Heart left ventricle (tissue), 16 donors: ENCODE results near the gene ZNF366. TPM values are rescaled to one million over a fixed set of nuclear protein-coding genes. Genes with fewer than 3 reads are reported as not detected.
A peak's percentile ranks its signal among the peaks of the same experiment; 100 is the strongest.

Experiments
- ATAC-seq, 4 donors: fragments of 200-7000 bp; cut with Tn5 transposase; one replicate each; pipeline ENCODE4 v1.9.1; 2020 to 2022; ENCODE audit warnings: moderate library complexity in 4 of 4, mild to moderate bottlenecking in 3 of 4, moderate number of reproducible peaks in 1 of 4
- DNase-seq, 5 donors: peaks; one replicate each; pipeline ENCODE4 v3.0.0-alpha.2; 2020
- H3K27ac ChIP-seq, 12 donors: fragments of 200-600 bp; sonication (generic) in 4 of 12; one replicate each; pipeline versions ENCODE4 v1.5.0 to v1.8.0; 2016 to 2022; ENCODE audit warnings: mild to moderate bottlenecking in 2 of 12
- H3K27me3 ChIP-seq, 9 donors: fragments of 200-600 bp; sonication (generic) in 2 of 9; one replicate each; pipeline versions ENCODE4 v1.5.1 to v1.8.0; 2016 to 2022; ENCODE audit warnings: mild to moderate bottlenecking in 3 of 9
- H3K36me3 ChIP-seq, 9 donors: fragments of 200-600 bp; sonication (generic) in 2 of 9; one replicate each; pipeline versions ENCODE4 v1.5.0 to v1.8.0; 2018 to 2022; ENCODE audit warnings: mild to moderate bottlenecking in 2 of 9
- H3K4me1 ChIP-seq, 12 donors: fragments of 200-600 bp; sonication (generic) in 4 of 12; one replicate each; pipeline versions ENCODE4 v1.5.0 to v1.8.0; 2016 to 2022; ENCODE audit warnings: mild to moderate bottlenecking in 3 of 12
- H3K4me3 ChIP-seq, 12 donors: fragments of 200-600 bp; sonication (generic) in 4 of 12; one replicate each; pipeline versions ENCODE4 v1.5.0 to v1.8.0; 2017 to 2022; ENCODE audit warnings: mild to moderate bottlenecking in 9 of 12, moderate library complexity in 4 of 12
- H3K9me3 ChIP-seq, 12 donors: fragments of 200-600 bp; sonication (generic) in 4 of 12; one replicate each; pipeline versions ENCODE4 v1.5.0 to v1.8.0; 2016 to 2022; ENCODE audit warnings: mild to moderate bottlenecking in 1 of 12
- CTCF ChIP-seq, 12 donors: fragments of 200-600 bp; sonication (generic) in 4 of 12; IDR thresholded peaks; one replicate each; pipeline versions ENCODE4 v1.5.0 to v1.8.0; 2018 to 2022; ENCODE audit warnings: antibody characterized with exemption in 12 of 12, mild to moderate bottlenecking in 5 of 12
- POLR2A ChIP-seq, 2 donors: fragments of 450-650 bp; IDR thresholded peaks; one replicate each; pipeline ENCODE4 v1.6.1; 2017; ENCODE audit warnings: antibody characterized with exemption in 2 of 2, mild to moderate bottlenecking in 2 of 2, moderate library complexity in 2 of 2
- WGBS, 4 donors: extraction: QIAGEN DNeasy Blood & Tissue Kit in 2 of 4; methylation state at CpG; one replicate each; pipeline versions ENCODE4 v1.1.5 to v1.1.7; 2013 to 2018; 5-methylcytosine and 5-hydroxymethylcytosine counted together
- intact Hi-C, 10 donors: fragments of 100-400 bp; cut with DNase I; formaldehyde crosslinking; loops; one replicate each; pipeline versions ENCODE4 v1.11.1 to v1.14.2; 2022
- polyA plus RNA-seq, 2 donors: library from polyadenylated mRNA; stranded (reverse); fragments of 200-250 nt; gene quantifications; one replicate each; pipeline ENCODE4 v1.2.3, GENCODE V29; 2013
- total RNA-seq, 9 donors: library from RNA; depleted of rRNA in 2 of 9; stranded (reverse); fragments of >200 nt in 2 of 9; fragmentation: NEBNext Ultra II Directional in 3 of 9; extraction: Animal tissue kit (Norgen Biotek cat#: 25700) in 3 of 9; gene quantifications; one replicate each; pipeline versions ENCODE4 v1.1.0 to v1.2.4, GENCODE V29; 2016 to 2023
- donor health status: ischemic (EF 13 %, LVEDD 7.1; RV severe dilation, severe dysfunction).
- donor health status: healthy with polysubstance abuse.
- donor health status: DM: no; HTN: yes; CAD: no.
- donor health status: DM: no; HTN: no; CAD: no.
- donor health status: ischemic (EF 25% LVEDD 6.9; RV normal size, moderate dysfunction).
- donor health status: ischemic (EF 25% LVEDD 5.7; RV mildly dilated, moderate dysfunction).
- donor health status: healthy.
- donor health status: DM: yes; HTN: yes; CAD: no.
- donor health status: ischemic (EF 35%, LVEDD 5.7; RV mildly dilated, moderate dysfunction).
- donor health status: nonischemic (EF 11% LVEDD 7.7; RV severe dilation, severe dysfunction).
- donor health status: DM: yes; HTN: yes; CAD: no.
- donor health status: PGD.
- donor health status: ischemic (EF 29% LVEDD 5.4; RV normal size, mild dysfunction).
- donor health status: nonischemic (EF 23%, LVEDD 6.1; RV moderate dilation, normal function).

ZNF366 gene
- total and polyA plus RNA-seq, 11 donors: 2.1 to 18.5 (median 5.5) TPM

GRCh38 chr5:72436796-72437471 is 70.3 kb downstream of the ZNF366 start:
- WGBS, 4 donors: 84 to 90% (median 88%) methylated on average over 3 of the region's 3 CpGs
- no peaks in the 10 kb centered on the region for H3K27me3 ChIP-seq
- TF ChIP-seq CTCF (IDR thresholded peaks at IDR 0.05) (no peak), POLR2A (IDR thresholded peaks at IDR 0.05) (no peak)
- intact Hi-C loops: no loop called here
- H3K36me3 ChIP-seq: peaks cover 0 to 7% (median 0%) of the 10 kb centered on the region in 9 donors
- no peak for ATAC-seq
- peaks cover 0 to 61% (median 31%) of the 10 kb centered on the region in 12 donors for H3K4me1 ChIP-seq
- H3K4me3 ChIP-seq: no peak overlapping the region
- no peak for DNase-seq
- no peaks in the 10 kb centered on the region for H3K9me3 ChIP-seq
- no peak overlapping the region for H3K27ac ChIP-seq

GRCh38 chr5:72434781-72435437 is 72.3 kb downstream of the ZNF366 start:
- H3K36me3 ChIP-seq: no peaks in the 10 kb centered on the region
- peaks cover 0 to 48% (median 27%) of the 10 kb centered on the region in 12 donors for H3K4me1 ChIP-seq
- DNase-seq: no peak
- no peaks in the 10 kb centered on the region for H3K27me3 ChIP-seq
- intact Hi-C loops: loop anchor here in 2 of 10 donors (1.0 to 2.0 kb wide), 2 partner anchors 17 to 18 kb away; no protein-coding TSS in a partner anchor
- TF ChIP-seq POLR2A (IDR thresholded peaks at IDR 0.05) (no peak), CTCF (IDR thresholded peaks at IDR 0.05) (no peak)
- 41 to 63% (median 54%) methylated on average over 3 of the region's 3 CpGs for WGBS, 4 donors
- no peaks in the 10 kb centered on the region for H3K9me3 ChIP-seq
- peak; percentile 66 to 76 (median 70) for ATAC-seq
- peak overlapping the region; percentile 35 to 80 (median 62) for H3K27ac ChIP-seq
- no peak overlapping the region for H3K4me3 ChIP-seq

GRCh38 chr5:72434056-72434780 is 73.0 kb downstream of the ZNF366 start:
- no peaks in the 10 kb centered on the region for H3K27me3 ChIP-seq
- H3K36me3 ChIP-seq: no peaks in the 10 kb centered on the region
- DNase-seq (peak in 1 of 5 donors; percentile 36), ATAC-seq (peak; percentile 59 to 82 (median 66))
- peaks cover 0 to 47% (median 24%) of the 10 kb centered on the region in 12 donors for H3K4me1 ChIP-seq
- H3K9me3 ChIP-seq: no peaks in the 10 kb centered on the region
- H3K27ac ChIP-seq: peak overlapping the region; percentile 35 to 80 (median 62)
- H3K4me3 ChIP-seq: no peak overlapping the region
- TF ChIP-seq CTCF (IDR thresholded peaks at IDR 0.05): no peak
- TF ChIP-seq POLR2A (IDR thresholded peaks at IDR 0.05): no peak
- intact Hi-C loops: loop anchor here in 2 of 10 donors (1.0 to 2.0 kb wide), 2 partner anchors 18 to 19 kb away; no protein-coding TSS in a partner anchor
- 39 to 56% (median 49%) methylated on average over 5 of the region's 5 CpGs for WGBS, 4 donors

- DNase-seq (no peak), ATAC-seq (no peak)
- no peak for TF ChIP-seq POLR2A (IDR thresholded peaks at IDR 0.05)
- no peak for TF ChIP-seq CTCF (IDR thresholded peaks at IDR 0.05)
- no peaks in the 10 kb centered on the region for H3K36me3 ChIP-seq
- H3K27ac ChIP-seq: peak overlapping the region; percentile 35 to 80 (median 62)
- no peak overlapping the region for H3K4me3 ChIP-seq
- 61 to 79% (median 69%) methylated on average over 1 of the region's 1 CpG for WGBS, 4 donors
- H3K4me1 ChIP-seq: peaks cover 0 to 54% (median 25%) of the 10 kb centered on the region in 12 donors
- no peaks in the 10 kb centered on the region for H3K27me3 ChIP-seq
- H3K9me3 ChIP-seq: no peaks in the 10 kb centered on the region
- intact Hi-C loops: no loop called here
These were observed 73.7 kb downstream of the ZNF366 start for GRCh38 chr5:72433522-72433921.
